Natural killer cell (primary cell): ENCODE measurements around the gene MUSTN1. TPM values are rescaled to one million over a fixed set of nuclear protein-coding genes. Genes with fewer than 3 reads are reported as not detected.

Experiments used
- ATAC-seq, 3 donors: fragments of 150-1000 bp in 2 of 3; fragments of 200-7000 bp in 1 of 3; cut with Tn5 transposase; 1 replicate in 1 of 3; 2 replicates in 2 of 3; pipeline ENCODE4 v1.10.0; 2021; ENCODE audit warnings: mild to moderate bottlenecking in 2 of 3, moderate library complexity in 2 of 3
- DNase-seq, 2 donors: peaks; one replicate each; pipeline versions ENCODE4 v3.0.0 to v3.0.0-alpha.2; 2013 to 2021; ENCODE audit warnings: mixed read lengths in 1 of 2
- H3K27ac ChIP-seq: one replicate; pipeline ENCODE4 v1.5.1; 2013; ENCODE audit warnings: mild to moderate bottlenecking, low read length
- H3K27me3 ChIP-seq: one replicate; pipeline ENCODE4 v1.6.1; 2013; ENCODE audit warnings: low read length; ENCODE audit not compliant: control insufficient read depth, insufficient read depth
- H3K36me3 ChIP-seq: one replicate; pipeline ENCODE4 v1.6.1; 2013; ENCODE audit warnings: low read length; ENCODE audit not compliant: control insufficient read depth, insufficient read depth
- H3K4me1 ChIP-seq: one replicate; pipeline ENCODE4 v1.6.1; 2013; ENCODE audit warnings: low read length; ENCODE audit not compliant: control insufficient read depth, insufficient read depth
- H3K4me3 ChIP-seq: one replicate; pipeline ENCODE4 v1.5.1; 2013; ENCODE audit warnings: low read length
- H3K9me3 ChIP-seq: one replicate; pipeline ENCODE4 v1.6.1; 2013; ENCODE audit warnings: low read length; ENCODE audit not compliant: control insufficient read depth, insufficient read depth
- H3K27ac Mint-ChIP-seq, 2 donors: one replicate each; pipeline ENCODE4 v1.8.0; 2022; ENCODE audit warnings: mild to moderate bottlenecking in 2 of 2, mixed read lengths in 2 of 2, moderate library complexity in 1 of 2
- H3K27me3 Mint-ChIP-seq, 2 donors: one replicate each; pipeline ENCODE4 v1.8.0; 2022; ENCODE audit warnings: low read depth in 2 of 2, mixed read lengths in 2 of 2
- H3K36me3 Mint-ChIP-seq: one replicate; pipeline ENCODE4 v1.8.0; 2022; ENCODE audit warnings: mixed read lengths
- H3K4me1 Mint-ChIP-seq, 2 donors: one replicate each; pipeline ENCODE4 v1.8.0; 2022; ENCODE audit warnings: mixed read lengths in 2 of 2
- H3K4me3 Mint-ChIP-seq: one replicate; pipeline ENCODE4 v1.8.0; 2022; ENCODE audit warnings: mild to moderate bottlenecking, moderate library complexity, mixed read lengths
- H3K9me3 Mint-ChIP-seq, 2 donors: one replicate each; pipeline ENCODE4 v1.8.0; 2022; ENCODE audit warnings: mixed read lengths in 2 of 2
- WGBS: methylation state at CpG from one replicate; pipeline ENCODE4 v1.1.7; 2013; ENCODE audit warnings: missing lambda C conversion rate; ENCODE audit not compliant: insufficient coverage; 5-methylcytosine and 5-hydroxymethylcytosine counted together
- intact Hi-C: fragments of 100-400 bp; cut with micrococcal nuclease; formaldehyde crosslinking; loops from one replicate; pipeline ENCODE4 v1.14.2; 2022
- total RNA-seq, 4 donors: library from RNA; stranded (reverse); fragments of 120-200 nt in 1 of 4; gene quantifications; one replicate each; pipeline versions ENCODE4 v1.2.3 to v1.2.4, GENCODE V29; 2013 to 2022
- TF ChIP-seq, protein P1 (sequence below): fragments of 200-600 bp; IDR thresholded peaks from one replicate; pipeline ENCODE4 v1.8.0; 2022; ENCODE audit warnings: antibody characterized with exemption

MUSTN1 gene
- total RNA-seq, 3 donors from 2014 or later (not counting 1 experiment from before 2014, with no cell fraction given) = 5.3 to 7.7 (median 6.8) TPM

DNA sequence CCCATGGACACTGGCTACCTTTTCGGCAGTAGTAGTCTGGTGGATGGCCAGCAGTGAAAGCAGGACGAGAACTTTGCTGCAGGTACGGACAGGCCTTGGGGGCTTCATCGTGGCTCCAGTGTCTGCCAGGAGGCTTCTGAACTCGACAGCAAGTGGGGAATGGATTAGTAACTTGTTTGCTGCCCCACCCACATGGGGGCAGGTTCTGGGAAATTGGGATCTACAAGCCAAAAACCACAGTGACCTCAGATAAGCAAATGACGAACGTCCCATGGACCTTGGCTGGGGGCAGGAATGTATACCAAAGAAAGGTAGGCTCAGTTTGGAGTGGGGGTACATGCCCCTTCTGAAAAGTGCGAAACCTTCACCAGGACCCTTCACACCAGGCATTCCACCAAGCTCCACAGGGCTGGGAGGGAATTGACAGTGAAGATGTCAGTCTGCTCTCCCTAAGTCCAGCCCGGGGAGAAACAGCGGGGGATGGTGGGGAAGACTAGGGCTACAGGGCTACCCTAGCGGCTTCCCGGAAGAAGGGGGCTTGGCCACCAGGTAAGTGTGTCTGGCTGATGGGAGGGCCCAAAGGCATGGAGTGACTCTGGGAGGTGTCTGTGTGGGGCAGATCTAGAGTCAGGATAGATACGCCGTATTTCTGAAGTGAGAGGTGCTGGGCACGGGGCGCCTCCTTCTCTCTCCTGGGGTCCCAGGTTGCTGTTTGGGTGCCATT is 4.1 kb downstream of the MUSTN1 start, which contains the start of gene ITIH4:
Gene ITIH4 (minus strand): TSS at position 138 of the 724 bp plus-strand sequence. CDS start 30 bp downstream, at position 108.
- H3K4me1 ChIP-seq = peaks cover 1% of the 10 kb centered on the region
- H3K27ac Mint-ChIP-seq = no peak within 1 kb of the TSS
- no peaks in the 10 kb centered on the region for H3K27me3 Mint-ChIP-seq
- H3K9me3 ChIP-seq = no peaks in the 10 kb centered on the region
- H3K9me3 Mint-ChIP-seq = no peaks in the 10 kb centered on the region
- 87% methylated on average over 16 of the region's 16 CpGs for WGBS
- DNase-seq = no peak
- no peak within 1 kb of the TSS for H3K4me3 Mint-ChIP-seq
- H3K4me3 ChIP-seq = no peak within 1 kb of the TSS
- ATAC-seq = no peak
- intact Hi-C loops = no loop called here
- peaks cover 2% of the 10 kb centered on the region for H3K36me3 ChIP-seq
- H3K4me1 Mint-ChIP-seq = peaks cover 0 to 14% of the 10 kb centered on the region in 2 donors
- H3K36me3 Mint-ChIP-seq = no peaks in the 10 kb centered on the region
- TF ChIP-seq, protein P1, sequence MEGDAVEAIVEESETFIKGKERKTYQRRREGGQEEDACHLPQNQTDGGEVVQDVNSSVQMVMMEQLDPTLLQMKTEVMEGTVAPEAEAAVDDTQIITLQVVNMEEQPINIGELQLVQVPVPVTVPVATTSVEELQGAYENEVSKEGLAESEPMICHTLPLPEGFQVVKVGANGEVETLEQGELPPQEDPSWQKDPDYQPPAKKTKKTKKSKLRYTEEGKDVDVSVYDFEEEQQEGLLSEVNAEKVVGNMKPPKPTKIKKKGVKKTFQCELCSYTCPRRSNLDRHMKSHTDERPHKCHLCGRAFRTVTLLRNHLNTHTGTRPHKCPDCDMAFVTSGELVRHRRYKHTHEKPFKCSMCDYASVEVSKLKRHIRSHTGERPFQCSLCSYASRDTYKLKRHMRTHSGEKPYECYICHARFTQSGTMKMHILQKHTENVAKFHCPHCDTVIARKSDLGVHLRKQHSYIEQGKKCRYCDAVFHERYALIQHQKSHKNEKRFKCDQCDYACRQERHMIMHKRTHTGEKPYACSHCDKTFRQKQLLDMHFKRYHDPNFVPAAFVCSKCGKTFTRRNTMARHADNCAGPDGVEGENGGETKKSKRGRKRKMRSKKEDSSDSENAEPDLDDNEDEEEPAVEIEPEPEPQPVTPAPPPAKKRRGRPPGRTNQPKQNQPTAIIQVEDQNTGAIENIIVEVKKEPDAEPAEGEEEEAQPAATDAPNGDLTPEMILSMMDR = no peak
- H3K27ac ChIP-seq = no peak within 1 kb of the TSS
- no peaks in the 10 kb centered on the region for H3K27me3 ChIP-seq

DNA sequence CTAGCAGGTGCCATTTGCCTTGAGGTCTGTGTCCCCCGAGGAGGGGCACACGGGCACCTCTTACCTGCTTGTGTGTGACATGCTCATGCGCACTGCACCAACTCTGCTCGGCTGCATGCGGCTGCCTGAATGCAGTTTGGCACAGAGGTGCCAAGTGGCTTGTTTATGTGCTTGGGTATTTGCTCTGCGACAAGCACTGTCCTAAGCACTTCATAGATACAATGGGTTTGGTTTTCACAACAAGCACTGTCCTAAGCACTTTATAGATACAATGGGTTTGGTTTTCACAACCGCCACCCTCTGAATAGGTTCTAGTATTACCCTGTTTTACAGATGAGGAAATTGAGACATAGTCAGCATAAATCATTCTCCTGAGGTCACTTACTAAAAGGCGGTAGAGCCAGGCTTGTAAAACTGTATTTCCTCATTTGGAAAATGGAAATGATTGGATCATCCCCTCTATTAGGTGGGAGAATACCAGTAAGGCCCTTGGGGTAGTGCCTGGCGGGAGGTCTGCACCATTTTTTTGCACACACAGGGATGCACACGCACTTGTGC is 4.8 kb downstream of the MUSTN1 start:
- H3K4me1 Mint-ChIP-seq = peaks cover 0 to 7% of the 10 kb centered on the region in 2 donors
- Histone ChIP-seq H3K27ac (no peak overlapping the region), H3K27me3 (no peaks in the 10 kb centered on the region), H3K4me1 (no peaks in the 10 kb centered on the region), H3K36me3 (peaks cover 2% of the 10 kb centered on the region), H3K4me3 (no peak overlapping the region), H3K9me3 (no peaks in the 10 kb centered on the region)
- ATAC-seq (no peak), DNase-seq (no peak)
- TF ChIP-seq, protein P1 = no peak
- no peak overlapping the region for H3K27ac Mint-ChIP-seq
- no peaks in the 10 kb centered on the region for H3K27me3 Mint-ChIP-seq
- H3K36me3 Mint-ChIP-seq = no peaks in the 10 kb centered on the region
- intact Hi-C loops = no loop called here
- 93% methylated on average over 9 of the region's 10 CpGs for WGBS
- no peak overlapping the region for H3K4me3 Mint-ChIP-seq
- H3K9me3 Mint-ChIP-seq = no peaks in the 10 kb centered on the region

DNA sequence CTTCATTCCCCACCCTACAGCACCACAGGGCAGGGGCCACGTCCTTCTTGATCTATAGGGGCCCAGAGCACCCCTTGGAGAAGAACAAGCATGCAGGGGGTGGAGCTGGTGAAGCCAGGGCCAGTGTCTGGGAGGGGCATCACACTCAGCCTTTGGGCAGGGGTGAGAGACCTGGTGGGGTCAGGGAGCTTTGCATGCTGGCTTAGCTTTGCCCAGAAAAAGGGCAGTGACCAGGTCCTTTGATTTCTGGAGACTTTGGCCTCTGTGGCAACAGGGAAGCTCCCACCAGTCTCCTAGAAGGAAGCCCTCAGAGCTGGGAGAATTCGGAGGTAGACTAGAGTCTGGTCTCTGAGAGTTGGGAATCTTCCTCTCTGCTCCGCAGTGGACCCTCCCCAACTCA is 5.3 kb downstream of the MUSTN1 start:
- TF ChIP-seq, protein P1 = no peak
- Histone ChIP-seq H3K27me3 (no peaks in the 10 kb centered on the region), H3K4me1 (no peaks in the 10 kb centered on the region), H3K4me3 (no peak overlapping the region), H3K27ac (no peak overlapping the region), H3K9me3 (no peaks in the 10 kb centered on the region), H3K36me3 (no peaks in the 10 kb centered on the region)
- no peaks in the 10 kb centered on the region for H3K9me3 Mint-ChIP-seq
- ATAC-seq = no peak
- intact Hi-C loops = no loop called here
- no peaks in the 10 kb centered on the region for H3K27me3 Mint-ChIP-seq
- DNase-seq = no peak
- peaks cover 0 to 6% of the 10 kb centered on the region in 2 donors for H3K4me1 Mint-ChIP-seq
- no peak overlapping the region for H3K27ac Mint-ChIP-seq
- no peaks in the 10 kb centered on the region for H3K36me3 Mint-ChIP-seq
- 70% methylated on average over 2 of the region's 3 CpGs for WGBS
- no peak overlapping the region for H3K4me3 Mint-ChIP-seq
